HG02840 (cell line): ENCODE measurements around the gene NPNT.

Experiments used
- ATAC-seq: cut with Tn5 transposase; IDR thresholded peaks from one replicate; pipeline ENCODE4 v1.9.1; 2021; ENCODE audit warnings: mild to moderate bottlenecking, moderate library complexity, moderate number of reproducible peaks; ENCODE audit not compliant: unreplicated experiment, low FRiP score

NPNT gene

GRCh38 chr4:106011387-106011786 is 116.1 kb downstream of the NPNT start:
- ATAC-seq, result no peak

DNA sequence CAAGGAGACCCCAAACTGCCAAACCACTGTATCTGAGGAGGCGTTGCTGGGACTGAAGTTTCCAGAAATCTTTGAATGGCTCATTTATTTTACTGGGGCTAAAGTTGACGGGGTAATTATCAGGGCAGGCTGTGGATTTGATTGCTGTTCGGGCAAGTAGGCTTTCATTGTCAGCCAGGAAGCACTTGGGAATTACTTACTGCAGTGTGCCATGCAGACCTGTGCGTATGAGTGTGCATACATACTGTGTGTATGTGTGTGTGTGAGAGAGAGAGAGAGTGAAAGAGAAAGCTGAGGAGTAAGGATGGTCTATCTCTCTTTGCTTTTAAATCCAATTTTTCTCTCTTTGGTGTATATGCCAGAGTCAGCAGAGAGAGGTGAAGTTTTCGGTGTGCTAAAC is 122.7 kb downstream of the NPNT start:
- no peak for ATAC-seq

- ATAC-seq, result no peak
Observed at GRCh38 chr4:106019771-106020170, 124.5 kb downstream of the NPNT start.
